ENCODE results near the gene MEMO1. TPM values are rescaled to one million over a fixed set of nuclear protein-coding genes. Genes with fewer than 3 reads are reported as not detected.

Gene MEMO1
- total RNA-seq, 2 donors from 2014 or later, result 25.3 to 27.2 TPM

GRCh38 chr2:31987454-31988220 is 23.2 kb downstream of the MEMO1 start:
- no peak for TF ChIP-seq CTCF (IDR thresholded peaks at IDR 0.05)
- DNase-seq (ENCODE audit: low spot score), result no peak
- ATAC-seq (ENCODE audit: insufficient number of reproducible peaks, low FRiP score, low read depth), result no peak
- Histone ChIP-seq H3K4me3 (no peak overlapping the region), H3K36me3 (no peaks in the 10 kb centered on the region), H3K27ac (no peak overlapping the region), H3K27me3 (replicated peaks; ENCODE audit: insufficient read depth) (no peaks in the 10 kb centered on the region), H3K4me1 (ENCODE audit: control insufficient read depth in 1 of 2, low read depth in 2 of 2) (peaks cover 0 to 6% of the 10 kb centered on the region in 2 donors), H3K9me3 (no peaks in the 10 kb centered on the region)

- H3K9me3 ChIP-seq, result no peaks in the 10 kb centered on the region
- H3K27ac ChIP-seq, result no peak overlapping the region
- no peaks in the 10 kb centered on the region for H3K36me3 ChIP-seq
- no peak for TF ChIP-seq CTCF (IDR thresholded peaks at IDR 0.05)
- ATAC-seq (ENCODE audit: insufficient number of reproducible peaks, low FRiP score, low read depth), result no peak
- H3K27me3 ChIP-seq (replicated peaks; ENCODE audit: insufficient read depth), result no peaks in the 10 kb centered on the region
- peaks cover 0 to 6% of the 10 kb centered on the region in 2 donors for H3K4me1 ChIP-seq (ENCODE audit: control insufficient read depth in 1 of 2, low read depth in 2 of 2)
- DNase-seq (ENCODE audit: low spot score), result no peak
- no peak overlapping the region for H3K4me3 ChIP-seq
Observed at GRCh38 chr2:31986906-31987305, 23.9 kb downstream of the MEMO1 start.

GRCh38 chr2:31983762-31984467 is 26.9 kb downstream of the MEMO1 start:
- H3K4me1 ChIP-seq (ENCODE audit: control insufficient read depth in 1 of 2, low read depth in 2 of 2), result peaks cover 2 to 20% of the 10 kb centered on the region in 2 donors
- H3K27me3 ChIP-seq (replicated peaks; ENCODE audit: insufficient read depth), result no peaks in the 10 kb centered on the region
- TF ChIP-seq CTCF (IDR thresholded peaks at IDR 0.05), result no peak
- ATAC-seq (ENCODE audit: insufficient number of reproducible peaks, low FRiP score, low read depth) (no peak), DNase-seq (ENCODE audit: low spot score) (no peak)
- no peak overlapping the region for H3K27ac ChIP-seq
- no peak overlapping the region for H3K4me3 ChIP-seq
- no peaks in the 10 kb centered on the region for H3K9me3 ChIP-seq
- no peaks in the 10 kb centered on the region for H3K36me3 ChIP-seq

GRCh38 chr2:31980674-31981356 is 30.0 kb downstream of the MEMO1 start:
- Histone ChIP-seq H3K4me1 (ENCODE audit: control insufficient read depth in 1 of 2, low read depth in 2 of 2) (peaks cover 2 to 14% of the 10 kb centered on the region in 2 donors), H3K4me3 (no peak overlapping the region), H3K36me3 (no peaks in the 10 kb centered on the region), H3K9me3 (no peaks in the 10 kb centered on the region), H3K27ac (no peak overlapping the region), H3K27me3 (replicated peaks; ENCODE audit: insufficient read depth) (no peaks in the 10 kb centered on the region)
- ATAC-seq (ENCODE audit: insufficient number of reproducible peaks, low FRiP score, low read depth), result no peak
- DNase-seq (ENCODE audit: low spot score), result no peak
- TF ChIP-seq CTCF (IDR thresholded peaks at IDR 0.05), result no peak

- Histone ChIP-seq H3K4me1 (ENCODE audit: control insufficient read depth in 1 of 2, low read depth in 2 of 2) (peaks cover 2 to 14% of the 10 kb centered on the region in 2 donors), H3K27me3 (replicated peaks; ENCODE audit: insufficient read depth) (no peaks in the 10 kb centered on the region), H3K27ac (no peak overlapping the region), H3K4me3 (no peak overlapping the region), H3K36me3 (no peaks in the 10 kb centered on the region), H3K9me3 (no peaks in the 10 kb centered on the region)
- no peak for DNase-seq (ENCODE audit: low spot score)
- ATAC-seq (ENCODE audit: insufficient number of reproducible peaks, low FRiP score, low read depth), result no peak
- TF ChIP-seq CTCF (IDR thresholded peaks at IDR 0.05), result no peak
Observed at GRCh38 chr2:31979956-31980355, 30.9 kb downstream of the MEMO1 start.

Data from thoracic aorta (tissue), 2 donors.